Thyroid gland (tissue), 4 donors: Measurements from ENCODE around the gene COL12A1.

ENCODE experiments used
- CTCF ChIP-seq, 6 experiments: fragments of 200-600 bp in 3 of 6; fragments of 450-650 bp in 3 of 6; sonication (generic) in 3 of 6; IDR thresholded peaks; one replicate each; pipeline ENCODE4 v1.5.1; 2016 to 2019; ENCODE audit warnings: antibody characterized with exemption in 6 of 6, mild to moderate bottlenecking in 2 of 6, inconsistent platforms in 1 of 6, moderate library complexity in 1 of 6
- POLR2A ChIP-seq, 2 donors: fragments of 450-650 bp; IDR thresholded peaks; one replicate each; pipeline ENCODE4 v1.6.1; 2017; ENCODE audit warnings: antibody characterized with exemption in 2 of 2, mild to moderate bottlenecking in 2 of 2, moderate library complexity in 1 of 2

- TF ChIP-seq CTCF (IDR thresholded peaks at IDR 0.05) (no peak), POLR2A (IDR thresholded peaks at IDR 0.05) (no peak)
Measured at GRCh38 chr6:75167325-75167724, 38.5 kb downstream of the COL12A1 start.
